SK-N-SH (cell line): ENCODE results near the gene KIZ.

Experiments used
- ELF1 ChIP-seq: IDR thresholded peaks from 2 replicates; pipeline ENCODE4 v1.4.0; 2012
- EZH2phosphoT487 ChIP-seq: fragments of 200-600 bp; sonication (generic); IDR thresholded peaks from 2 replicates; pipeline ENCODE4 v1.6.1; 2017; ENCODE audit warnings: low read depth, mixed run types, mild to moderate bottlenecking, antibody characterized with exemption, moderate library complexity, borderline replicate concordance
- MEF2A ChIP-seq: IDR thresholded peaks from 2 replicates; pipeline ENCODE4 v1.4.0; 2012; ENCODE audit warnings: low read depth, borderline replicate concordance
- POLR2AphosphoS5 ChIP-seq: IDR thresholded peaks from 2 replicates; pipeline ENCODE4 v1.6.1; 2012; ENCODE audit warnings: low read depth, low read length
- TF ChIP-seq, protein P1 (sequence below): fragments of 200-600 bp; sonication (generic); IDR thresholded peaks from 2 replicates; pipeline ENCODE4 v1.6.1; 2017; ENCODE audit warnings: antibody characterized with exemption, mild to moderate bottlenecking, moderate library complexity
- TF ChIP-seq, protein P2 (sequence below): IDR thresholded peaks from 2 replicates; pipeline ENCODE4 v1.6.1; 2012; ENCODE audit warnings: mild to moderate bottlenecking, low read depth, low read length, moderate library complexity
- TF ChIP-seq, protein P3 (sequence below): IDR thresholded peaks from 2 replicates; pipeline ENCODE4 v1.4.0; 2012; ENCODE audit warnings: low read depth, borderline replicate concordance
- TF ChIP-seq, protein P4 (sequence below): IDR thresholded peaks from 2 replicates; pipeline ENCODE4 v1.4.0; 2012; ENCODE audit warnings: low read depth, borderline replicate concordance

DNA sequence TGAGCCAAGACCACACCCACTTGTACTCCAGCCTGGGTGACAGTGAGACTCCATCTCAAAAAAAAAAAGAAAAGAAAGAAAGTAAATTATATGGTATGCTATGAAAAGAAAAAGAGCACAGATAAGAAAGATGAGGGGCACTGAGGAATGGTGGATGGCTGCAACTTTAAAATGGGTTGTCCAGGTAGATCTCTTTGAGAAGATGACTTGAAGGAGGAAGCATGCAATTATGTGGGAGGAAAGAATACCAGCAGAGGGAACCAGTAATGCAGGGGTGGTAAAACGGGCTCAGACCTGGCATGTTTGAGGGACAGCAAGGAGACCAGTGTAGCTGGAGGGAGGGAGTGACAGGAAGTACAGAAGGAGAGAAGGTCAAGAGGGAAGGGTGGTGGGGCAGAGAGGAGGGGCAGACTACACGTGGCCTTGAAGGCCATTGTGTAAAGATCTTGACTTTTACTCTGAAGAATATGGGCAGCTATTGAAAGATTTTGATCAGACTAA, 42.0 kb upstream of the KIZ start:
- TF ChIP-seq, protein P1, sequence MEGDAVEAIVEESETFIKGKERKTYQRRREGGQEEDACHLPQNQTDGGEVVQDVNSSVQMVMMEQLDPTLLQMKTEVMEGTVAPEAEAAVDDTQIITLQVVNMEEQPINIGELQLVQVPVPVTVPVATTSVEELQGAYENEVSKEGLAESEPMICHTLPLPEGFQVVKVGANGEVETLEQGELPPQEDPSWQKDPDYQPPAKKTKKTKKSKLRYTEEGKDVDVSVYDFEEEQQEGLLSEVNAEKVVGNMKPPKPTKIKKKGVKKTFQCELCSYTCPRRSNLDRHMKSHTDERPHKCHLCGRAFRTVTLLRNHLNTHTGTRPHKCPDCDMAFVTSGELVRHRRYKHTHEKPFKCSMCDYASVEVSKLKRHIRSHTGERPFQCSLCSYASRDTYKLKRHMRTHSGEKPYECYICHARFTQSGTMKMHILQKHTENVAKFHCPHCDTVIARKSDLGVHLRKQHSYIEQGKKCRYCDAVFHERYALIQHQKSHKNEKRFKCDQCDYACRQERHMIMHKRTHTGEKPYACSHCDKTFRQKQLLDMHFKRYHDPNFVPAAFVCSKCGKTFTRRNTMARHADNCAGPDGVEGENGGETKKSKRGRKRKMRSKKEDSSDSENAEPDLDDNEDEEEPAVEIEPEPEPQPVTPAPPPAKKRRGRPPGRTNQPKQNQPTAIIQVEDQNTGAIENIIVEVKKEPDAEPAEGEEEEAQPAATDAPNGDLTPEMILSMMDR = no peak
- TF ChIP-seq, protein P2, sequence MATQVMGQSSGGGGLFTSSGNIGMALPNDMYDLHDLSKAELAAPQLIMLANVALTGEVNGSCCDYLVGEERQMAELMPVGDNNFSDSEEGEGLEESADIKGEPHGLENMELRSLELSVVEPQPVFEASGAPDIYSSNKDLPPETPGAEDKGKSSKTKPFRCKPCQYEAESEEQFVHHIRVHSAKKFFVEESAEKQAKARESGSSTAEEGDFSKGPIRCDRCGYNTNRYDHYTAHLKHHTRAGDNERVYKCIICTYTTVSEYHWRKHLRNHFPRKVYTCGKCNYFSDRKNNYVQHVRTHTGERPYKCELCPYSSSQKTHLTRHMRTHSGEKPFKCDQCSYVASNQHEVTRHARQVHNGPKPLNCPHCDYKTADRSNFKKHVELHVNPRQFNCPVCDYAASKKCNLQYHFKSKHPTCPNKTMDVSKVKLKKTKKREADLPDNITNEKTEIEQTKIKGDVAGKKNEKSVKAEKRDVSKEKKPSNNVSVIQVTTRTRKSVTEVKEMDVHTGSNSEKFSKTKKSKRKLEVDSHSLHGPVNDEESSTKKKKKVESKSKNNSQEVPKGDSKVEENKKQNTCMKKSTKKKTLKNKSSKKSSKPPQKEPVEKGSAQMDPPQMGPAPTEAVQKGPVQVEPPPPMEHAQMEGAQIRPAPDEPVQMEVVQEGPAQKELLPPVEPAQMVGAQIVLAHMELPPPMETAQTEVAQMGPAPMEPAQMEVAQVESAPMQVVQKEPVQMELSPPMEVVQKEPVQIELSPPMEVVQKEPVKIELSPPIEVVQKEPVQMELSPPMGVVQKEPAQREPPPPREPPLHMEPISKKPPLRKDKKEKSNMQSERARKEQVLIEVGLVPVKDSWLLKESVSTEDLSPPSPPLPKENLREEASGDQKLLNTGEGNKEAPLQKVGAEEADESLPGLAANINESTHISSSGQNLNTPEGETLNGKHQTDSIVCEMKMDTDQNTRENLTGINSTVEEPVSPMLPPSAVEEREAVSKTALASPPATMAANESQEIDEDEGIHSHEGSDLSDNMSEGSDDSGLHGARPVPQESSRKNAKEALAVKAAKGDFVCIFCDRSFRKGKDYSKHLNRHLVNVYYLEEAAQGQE = no peak
- TF ChIP-seq MEF2A (no peak), POLR2AphosphoS5 (no peak), EZH2phosphoT487 (no peak), ELF1 (no peak)
- TF ChIP-seq, protein P3, sequence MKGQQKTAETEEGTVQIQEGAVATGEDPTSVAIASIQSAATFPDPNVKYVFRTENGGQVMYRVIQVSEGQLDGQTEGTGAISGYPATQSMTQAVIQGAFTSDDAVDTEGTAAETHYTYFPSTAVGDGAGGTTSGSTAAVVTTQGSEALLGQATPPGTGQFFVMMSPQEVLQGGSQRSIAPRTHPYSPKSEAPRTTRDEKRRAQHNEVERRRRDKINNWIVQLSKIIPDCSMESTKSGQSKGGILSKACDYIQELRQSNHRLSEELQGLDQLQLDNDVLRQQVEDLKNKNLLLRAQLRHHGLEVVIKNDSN = no peak
- TF ChIP-seq, protein P4, sequence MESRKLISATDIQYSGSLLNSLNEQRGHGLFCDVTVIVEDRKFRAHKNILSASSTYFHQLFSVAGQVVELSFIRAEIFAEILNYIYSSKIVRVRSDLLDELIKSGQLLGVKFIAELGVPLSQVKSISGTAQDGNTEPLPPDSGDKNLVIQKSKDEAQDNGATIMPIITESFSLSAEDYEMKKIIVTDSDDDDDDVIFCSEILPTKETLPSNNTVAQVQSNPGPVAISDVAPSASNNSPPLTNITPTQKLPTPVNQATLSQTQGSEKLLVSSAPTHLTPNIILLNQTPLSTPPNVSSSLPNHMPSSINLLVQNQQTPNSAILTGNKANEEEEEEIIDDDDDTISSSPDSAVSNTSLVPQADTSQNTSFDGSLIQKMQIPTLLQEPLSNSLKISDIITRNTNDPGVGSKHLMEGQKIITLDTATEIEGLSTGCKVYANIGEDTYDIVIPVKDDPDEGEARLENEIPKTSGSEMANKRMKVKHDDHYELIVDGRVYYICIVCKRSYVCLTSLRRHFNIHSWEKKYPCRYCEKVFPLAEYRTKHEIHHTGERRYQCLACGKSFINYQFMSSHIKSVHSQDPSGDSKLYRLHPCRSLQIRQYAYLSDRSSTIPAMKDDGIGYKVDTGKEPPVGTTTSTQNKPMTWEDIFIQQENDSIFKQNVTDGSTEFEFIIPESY = no peak
